PC-9 (cell line): ENCODE results near the gene FAM217A. TPM values are rescaled to one million over a fixed set of nuclear protein-coding genes. Genes with fewer than 3 reads are reported as not detected.

Experiments used
- BruUV-seq: library from RNA; stranded (reverse); fragments of 400-500 nt; replicated peaks from 2 replicates; lab custom pipeline; 2021; lab: Mats Ljungman, UMichigan
- CTCF ChIA-PET: fragments of 300-600 bp; sonication (Branson Sonifier 250); formaldehyde crosslinking; loops from one replicate; lab custom pipeline; 2022; ENCODE audit warnings: antibody characterized with exemption; lab: Charles Lee
- POLR2A ChIA-PET: fragments of 300-600 bp; sonication (Branson Sonifier 250); formaldehyde crosslinking; loops from one replicate; lab custom pipeline; 2022; ENCODE audit warnings: antibody characterized with exemption; ENCODE audit not compliant: unreplicated experiment; lab: Charles Lee
- DNase-seq, 2 experiments: peaks; one replicate each; pipeline versions ENCODE4 v3.0.0 to v3.0.0-alpha.2; 2015 to 2022; ENCODE audit warnings: mixed read lengths in 1 of 2
- H2AFZ ChIP-seq: fragments of 200-600 bp; sonication (generic); 2 replicates; pipeline ENCODE4 v1.8.1; 2017; ENCODE audit warnings: antibody characterized with exemption
- H3F3A ChIP-seq: fragments of 200-600 bp; sonication (generic); 2 replicates; pipeline ENCODE4 v1.8.1; 2017; ENCODE audit warnings: antibody characterized with exemption, mild to moderate bottlenecking, low read depth; ENCODE audit not compliant: insufficient read depth
- H3K27ac ChIP-seq: fragments of 200-600 bp; sonication (generic); 2 replicates; pipeline ENCODE4 v1.6.1; 2016; ENCODE audit warnings: mixed run types
- H3K27me3 ChIP-seq: fragments of 200-600 bp; sonication (generic); 2 replicates; pipeline ENCODE4 v1.6.1; 2016; ENCODE audit warnings: low read depth, mixed run types; ENCODE audit not compliant: insufficient read depth
- H3K36me3 ChIP-seq: fragments of 200-600 bp; sonication (generic); 2 replicates; pipeline ENCODE4 v1.6.1; 2016; ENCODE audit warnings: low read depth, mixed run types
- H3K4me1 ChIP-seq: fragments of 200-600 bp; sonication (generic); replicated peaks from 2 replicates; pipeline ENCODE4 v1.6.1; 2016; ENCODE audit warnings: mixed run types; ENCODE audit not compliant: insufficient read depth
- H3K4me2 ChIP-seq: fragments of 200-600 bp; sonication (generic); 2 replicates; pipeline ENCODE4 v1.6.1; 2017; ENCODE audit warnings: mixed run types
- H3K4me3 ChIP-seq: fragments of 200-600 bp; sonication (generic); 2 replicates; pipeline ENCODE4 v1.6.1; 2016; ENCODE audit warnings: mixed run types
- H3K79me2 ChIP-seq: fragments of 200-600 bp; sonication (generic); 2 replicates; pipeline ENCODE4 v1.6.1; 2017; ENCODE audit warnings: low read depth, mixed run types
- H3K9me2 ChIP-seq: fragments of 200-600 bp; sonication (generic); 2 replicates; pipeline ENCODE4 v1.8.1; 2017; ENCODE audit warnings: mild to moderate bottlenecking; ENCODE audit not compliant: insufficient read depth
- H3K9me3 ChIP-seq: fragments of 200-600 bp; sonication (generic); 2 replicates; pipeline ENCODE4 v1.8.1; 2016; ENCODE audit warnings: low read depth; ENCODE audit not compliant: insufficient read depth
- H4K20me1 ChIP-seq: fragments of 200-600 bp; sonication (generic); 2 replicates; pipeline ENCODE4 v1.8.1; 2017; ENCODE audit not compliant: insufficient read depth
- CTCF ChIP-seq: fragments of 200-600 bp; sonication (generic); conservative IDR thresholded peaks from 2 replicates; pipeline ENCODE4 v1.6.1; 2017; ENCODE audit warnings: mixed run types, antibody characterized with exemption, mild to moderate bottlenecking, moderate library complexity
- EZH2 ChIP-seq: fragments of 200-600 bp; sonication (generic); IDR thresholded peaks from 2 replicates; pipeline ENCODE4 v1.8.0; 2017; ENCODE audit warnings: antibody characterized with exemption, low read depth
- intact Hi-C: fragments of 100-400 bp; cut with micrococcal nuclease; formaldehyde crosslinking; loops from one replicate; pipeline ENCODE4 v1.10.0; 2022; ENCODE audit not compliant: unreplicated experiment
- total RNA-seq: library from RNA; stranded (reverse); gene quantifications from 2 replicates; pipeline ENCODE4 v1.2.3, GENCODE V29; 2021

FAM217A gene
- total RNA-seq, 1 experiment from 2014 or later = not detected

DNA sequence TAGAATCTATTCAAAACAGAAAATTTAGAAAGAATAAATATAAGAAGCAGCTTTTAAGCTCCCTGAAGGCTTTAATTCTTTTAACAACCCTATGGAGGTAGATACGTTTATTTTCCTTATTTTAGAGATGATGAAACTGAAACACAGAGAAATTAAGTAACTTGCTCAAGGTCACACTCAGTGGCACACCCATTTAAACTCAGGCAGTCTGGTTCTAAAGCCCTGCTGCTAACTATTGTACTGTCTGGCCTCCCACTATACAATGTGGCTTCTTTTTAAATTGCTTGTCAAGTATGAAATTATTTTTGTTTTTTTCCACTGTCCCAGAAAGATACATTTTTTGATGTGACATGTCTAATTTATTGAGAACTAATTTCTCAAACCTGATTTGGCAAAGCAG is 55.7 kb downstream of the FAM217A start:
- Histone ChIP-seq H3K4me1 (peaks cover 24% of the 10 kb centered on the region), H4K20me1 (peaks cover 32% of the 10 kb centered on the region), H3F3A (peaks cover 21% of the 10 kb centered on the region), H3K27ac (no peak overlapping the region), H3K9me2 (no peaks in the 10 kb centered on the region), H3K27me3 (no peaks in the 10 kb centered on the region), H3K79me2 (peaks cover 79% of the 10 kb centered on the region), H3K4me3 (peak overlapping the region; percentile 95; the same call in 1 of the 2 replicates), H2AFZ (no peak overlapping the region), H3K36me3 (no peaks in the 10 kb centered on the region), H3K9me3 (no peaks in the 10 kb centered on the region), H3K4me2 (peak overlapping the region; percentile 94)
- POLR2A ChIA-PET = interaction anchor here (0.6 kb wide), 1 partner anchor 771 kb away, joined by 3 read pairs; no protein-coding TSS in a partner anchor
- BruUV-seq = no TSS peak
- intact Hi-C loops = loop anchor here (5.0 kb wide), 1 partner anchor 114 kb away; the partner anchor contains the start of gene ECI2
- TF ChIP-seq EZH2 = no peak
- no peak for TF ChIP-seq CTCF
- CTCF ChIA-PET = no interaction called here
- DNase-seq = no peak

GRCh38 chr6:4021854-4022695 is 56.9 kb downstream of the FAM217A start:
- Histone ChIP-seq H2AFZ (peak overlapping the region; percentile 80), H3F3A (peaks cover 29% of the 10 kb centered on the region), H4K20me1 (peaks cover 32% of the 10 kb centered on the region), H3K4me3 (peak overlapping the region; percentile 95), H3K4me2 (peak overlapping the region; percentile 94), H3K27me3 (no peaks in the 10 kb centered on the region), H3K4me1 (peaks cover 25% of the 10 kb centered on the region), H3K36me3 (no peaks in the 10 kb centered on the region), H3K79me2 (peaks cover 78% of the 10 kb centered on the region), H3K27ac (peak overlapping the region; percentile 91), H3K9me2 (no peaks in the 10 kb centered on the region), H3K9me3 (no peaks in the 10 kb centered on the region)
- intact Hi-C loops = loop anchor here (5.0 kb wide), 1 partner anchor 115 kb away; the partner anchor contains the start of gene ECI2
- ChIA-PET POLR2A (interaction anchor here (0.6 kb wide), 1 partner anchor 960 kb away, joined by 3 read pairs; no protein-coding TSS in a partner anchor), CTCF (interaction anchor here (0.6 to 0.9 kb wide), 4 partner anchors 173 to 1377 kb away, joined by 3 to 6 read pairs (median 4); partner anchors contain the start of gene FAM50B)
- no TSS peak for BruUV-seq
- TF ChIP-seq EZH2 (no peak), CTCF (no peak)
- DNase-seq = no peak

- Histone ChIP-seq H3K9me2 (no peaks in the 10 kb centered on the region), H3K4me2 (peak overlapping the region; percentile 94), H4K20me1 (peaks cover 32% of the 10 kb centered on the region), H2AFZ (peak overlapping the region; percentile 87), H3K27ac (peak overlapping the region; percentile 91), H3K4me1 (peaks cover 27% of the 10 kb centered on the region), H3K36me3 (no peaks in the 10 kb centered on the region), H3K4me3 (peak overlapping the region; percentile 95), H3K9me3 (no peaks in the 10 kb centered on the region), H3F3A (peaks cover 29% of the 10 kb centered on the region), H3K79me2 (peaks cover 77% of the 10 kb centered on the region), H3K27me3 (no peaks in the 10 kb centered on the region)
- BruUV-seq = TSS peak; percentile 51
- TF ChIP-seq CTCF (no peak), EZH2 (no peak)
- peak; percentile 89 for DNase-seq
- CTCF ChIA-PET = interaction anchor here (0.6 to 0.9 kb wide), 6 partner anchors 114 to 1377 kb away, joined by 3 to 15 read pairs (median 4); partner anchors contain the start of genes ECI2 and FAM50B
- POLR2A ChIA-PET = interaction anchor here (0.5 to 0.9 kb wide), 7 partner anchors 109 to 959 kb away, joined by 3 to 9 read pairs (median 4); partner anchors contain the start of gene ECI2
- intact Hi-C loops = loop anchor here (5.0 kb wide), 1 partner anchor 116 kb away; the partner anchor contains the start of gene ECI2
Measured at GRCh38 chr6:4021133-4021853, 57.6 kb downstream of the FAM217A start.
